T-cell (primary cell): ENCODE data around the gene CEP68. TPM values are rescaled to one million over a fixed set of nuclear protein-coding genes. Genes with fewer than 3 reads are reported as not detected.
A peak's percentile ranks its signal among the peaks of the same experiment; 100 is the strongest.
"Not testable (repeated sequence)": the region's sequence is repeated elsewhere in the genome, so short reads cannot be mapped to it uniquely, and the experiment has no call there.

Source experiments
- ATAC-seq, 4 experiments: fragments of 200-7000 bp in 3 of 4; fragments of 150-1000 bp in 1 of 4; cut with Tn5 transposase; replicated peaks in 1 of 4; 1 replicate in 3 of 4; 2 replicates in 1 of 4; pipeline ENCODE4 v1.10.0; 2021; ENCODE audit warnings: moderate library complexity in 3 of 4, mild to moderate bottlenecking in 2 of 4, moderate number of reproducible peaks in 1 of 4
- CTCF ChIA-PET, 2 donors: fragments of 300-600 bp; sonication (Branson Sonifier 250); formaldehyde crosslinking; loops; one replicate each; lab custom pipeline; 2022; ENCODE audit warnings: antibody characterized with exemption in 2 of 2; lab: Charles Lee
- POLR2A ChIA-PET, 2 donors: fragments of 300-600 bp; sonication (Branson Sonifier 250); formaldehyde crosslinking; loops; one replicate each; lab custom pipeline; 2022; ENCODE audit warnings: antibody characterized with exemption in 2 of 2; lab: Charles Lee
- DNase-seq, 35 experiments: peaks; one replicate each; pipeline versions ENCODE4 v3.0.0 to v3.0.0-alpha.2; 2013 to 2023
- H3K27ac ChIP-seq: one replicate; pipeline ENCODE4 v1.5.1; 2013; ENCODE audit warnings: low read length
- H3K27me3 ChIP-seq, 2 experiments: replicated peaks in 1 of 2; 1 replicate in 1 of 2; 2 replicates in 1 of 2; pipeline versions ENCODE4 v1.6.1 to v1.7.0; 2013; ENCODE audit warnings: low read length in 1 of 2, mixed read lengths in 1 of 2; ENCODE audit not compliant: control insufficient read depth in 2 of 2, insufficient read depth in 2 of 2; ENCODE audit errors: extremely low read depth in 1 of 2
- H3K36me3 ChIP-seq, 2 donors: 1 replicate in 1 of 2; 2 replicates in 1 of 2; pipeline versions ENCODE4 v1.6.1 to v1.7.0; 2013; ENCODE audit warnings: low read length in 1 of 2; ENCODE audit not compliant: control insufficient read depth in 2 of 2, insufficient read depth in 1 of 2; ENCODE audit errors: extremely low read depth in 1 of 2
- H3K4me1 ChIP-seq, 2 experiments: 1 replicate in 1 of 2; 2 replicates in 1 of 2; pipeline versions ENCODE4 v1.6.1 to v1.7.0; 2013; ENCODE audit warnings: low read length in 2 of 2, mixed read lengths in 1 of 2; ENCODE audit not compliant: insufficient read depth in 2 of 2, control insufficient read depth in 1 of 2; ENCODE audit errors: extremely low read depth in 1 of 2
- H3K4me3 ChIP-seq, 2 donors: 1 replicate in 1 of 2; 2 replicates in 1 of 2; pipeline versions ENCODE4 v1.5.1 to v1.7.0; 2013; ENCODE audit warnings: mild to moderate bottlenecking in 2 of 2, low read length in 1 of 2, moderate library complexity in 1 of 2; ENCODE audit not compliant: control insufficient read depth in 1 of 2; ENCODE audit errors: extremely low read depth in 1 of 2
- H3K9me3 ChIP-seq: 2 replicates; pipeline ENCODE4 v1.7.0; 2013
- H3K27ac Mint-ChIP-seq, 2 donors: one replicate each; pipeline ENCODE4 v1.8.0; 2020 to 2021; ENCODE audit warnings: mild to moderate bottlenecking in 2 of 2, mixed read lengths in 2 of 2
- H3K27me3 Mint-ChIP-seq, 2 donors: one replicate each; pipeline ENCODE4 v1.8.0; 2021 to 2022; ENCODE audit warnings: mixed read lengths in 2 of 2
- H3K36me3 Mint-ChIP-seq: one replicate; pipeline ENCODE4 v1.8.0; 2021; ENCODE audit warnings: mixed read lengths
- H3K4me1 Mint-ChIP-seq, 3 donors: one replicate each; pipeline ENCODE4 v1.8.0; 2020 to 2022; ENCODE audit warnings: mixed read lengths in 3 of 3, mild to moderate bottlenecking in 1 of 3
- H3K4me3 Mint-ChIP-seq, 3 donors: one replicate each; pipeline ENCODE4 v1.8.0; 2020 to 2022; ENCODE audit warnings: mild to moderate bottlenecking in 3 of 3, mixed read lengths in 3 of 3, moderate library complexity in 3 of 3
- H3K9me3 Mint-ChIP-seq, 3 donors: one replicate each; pipeline ENCODE4 v1.8.0; 2020 to 2022; ENCODE audit warnings: mixed read lengths in 3 of 3
- WGBS: methylation state at CpG from one replicate; pipeline ENCODE4 v1.1.5; 2013; ENCODE audit warnings: missing lambda C conversion rate; ENCODE audit not compliant: insufficient coverage; 5-methylcytosine and 5-hydroxymethylcytosine counted together
- total RNA-seq, 35 experiments: library from RNA in 6 of 35; stranded (reverse) in 6 of 35; fragments of 120-200 nt in 1 of 35; gene quantifications; one replicate each; pipeline versions ENCODE4 v1.2.1 to v1.2.4 and lab custom pipeline; 2013 to 2026

CEP68 gene
- total RNA-seq, 5 donors from 2014 or later (not counting 1 experiment from before 2014, with no cell fraction given) = 24.1 to 41.4 (median 37.4) TPM

DNA sequence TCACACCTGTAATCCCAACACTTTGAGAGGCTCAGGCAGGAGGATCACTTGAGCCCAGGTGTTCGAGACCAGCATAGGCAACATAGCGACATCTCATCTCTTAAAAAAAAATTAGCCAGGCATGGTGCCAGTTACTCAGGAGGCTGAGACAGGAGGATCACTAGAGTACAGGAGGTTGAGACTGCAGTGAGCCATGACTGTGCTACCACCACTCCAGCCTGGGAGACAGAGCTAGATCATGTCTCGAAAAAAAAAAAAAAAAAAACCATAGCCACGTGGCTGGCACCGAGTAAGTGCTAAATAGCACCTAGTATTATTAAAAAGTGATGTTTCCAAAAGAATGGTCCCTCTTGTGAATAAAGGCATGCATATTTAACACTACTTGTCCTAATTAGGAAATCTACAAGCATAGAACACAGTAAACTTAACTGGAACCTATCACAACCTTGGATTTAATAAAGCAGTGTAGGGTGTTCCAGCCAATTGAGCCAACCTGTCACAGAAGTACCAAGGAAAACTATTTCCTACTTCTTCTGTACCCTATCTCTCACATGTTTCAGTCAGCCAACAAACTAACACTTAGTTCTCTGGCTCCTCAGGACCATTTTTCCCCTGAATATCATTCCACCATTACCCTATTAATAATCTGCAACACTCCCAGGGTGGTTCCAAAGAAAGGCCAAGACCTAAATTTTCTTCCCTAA is 64.9 kb downstream of the CEP68 start:
- peaks cover 2 to 4% of the 10 kb centered on the region in 2 donors for H3K36me3 ChIP-seq
- H3K4me1 Mint-ChIP-seq = peaks cover 79 to 80% (median 79%) of the 10 kb centered on the region in 3 donors
- CTCF ChIA-PET = interaction anchor here (0.6 to 0.7 kb wide), 7 partner anchors 21 to 804 kb away, joined by 3 to 8 read pairs (median 5); no protein-coding TSS in a partner anchor
- peak in 1 of 4 experiments; percentile 19 for ATAC-seq
- peak overlapping the region in 1 of 3 donors; percentile 41 for H3K4me3 Mint-ChIP-seq
- H3K36me3 Mint-ChIP-seq = peaks cover 14% of the 10 kb centered on the region
- H3K4me1 ChIP-seq = peaks cover 7 to 60% of the 10 kb centered on the region in 2 experiments
- H3K27me3 Mint-ChIP-seq = no peaks in the 10 kb centered on the region
- WGBS = 100% methylated on average over 1 of the region's 5 CpGs
- no peak overlapping the region for H3K27ac ChIP-seq
- POLR2A ChIA-PET = interaction anchor here (0.6 kb wide), 5 partner anchors 8 to 1467 kb away, joined by 4 to 7 read pairs (median 5); partner anchors contain the start of gene RAB1A (in 1 of the 2)
- H3K27me3 ChIP-seq = no peaks in the 10 kb centered on the region
- no peak overlapping the region for H3K4me3 ChIP-seq
- H3K9me3 Mint-ChIP-seq = no peaks in the 10 kb centered on the region
- DNase-seq = no peak
- peak overlapping the region in 1 of 2 donors; percentile 3 for H3K27ac Mint-ChIP-seq
- H3K9me3 ChIP-seq = no peaks in the 10 kb centered on the region

DNA sequence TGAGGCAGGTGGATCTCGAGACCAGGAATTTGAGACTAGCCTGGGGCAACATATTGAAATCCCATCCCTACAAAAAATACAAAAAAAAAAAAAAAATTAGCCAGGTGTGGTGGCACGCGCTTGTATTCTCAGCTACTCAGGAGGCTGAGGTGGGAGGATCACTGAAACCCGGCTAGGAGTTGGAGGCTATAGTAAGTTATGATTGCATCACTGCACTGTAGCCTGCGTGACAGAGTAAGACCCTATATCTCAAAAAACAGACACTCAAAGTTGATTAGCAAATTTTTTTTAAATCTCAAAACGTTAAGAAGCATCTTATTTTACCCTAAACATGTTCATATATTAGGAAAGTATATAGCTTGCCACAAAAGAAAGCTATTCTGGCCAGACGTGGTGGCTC is 66.1 kb downstream of the CEP68 start:
- H3K36me3 Mint-ChIP-seq = peaks cover 13% of the 10 kb centered on the region
- no peak overlapping the region for H3K27ac Mint-ChIP-seq
- H3K4me3 Mint-ChIP-seq = peak overlapping the region in 1 of 3 donors; percentile 39
- H3K9me3 ChIP-seq = no peaks in the 10 kb centered on the region
- H3K4me1 ChIP-seq = peaks cover 15 to 57% of the 10 kb centered on the region in 2 experiments
- no peaks in the 10 kb centered on the region for H3K27me3 ChIP-seq
- WGBS = 40% methylated on average over 1 of the region's 7 CpGs
- ATAC-seq (peak in 1 of 4 experiments; percentile 21), DNase-seq (no peak)
- ChIA-PET CTCF (interaction anchor here (0.6 to 0.9 kb wide), 7 partner anchors 17 to 1530 kb away, joined by 3 to 7 read pairs (median 5); no protein-coding TSS in a partner anchor), POLR2A (interaction anchor here (0.5 to 0.6 kb wide), 4 partner anchors 10 to 795 kb away, joined by 3 to 4 read pairs (median 3); no protein-coding TSS in a partner anchor)
- H3K36me3 ChIP-seq = peaks cover 2 to 4% of the 10 kb centered on the region in 2 donors
- no peak overlapping the region for H3K27ac ChIP-seq
- H3K27me3 Mint-ChIP-seq = no peaks in the 10 kb centered on the region
- H3K4me1 Mint-ChIP-seq = peaks cover 76 to 81% (median 80%) of the 10 kb centered on the region in 3 donors
- no peaks in the 10 kb centered on the region for H3K9me3 Mint-ChIP-seq
- H3K4me3 ChIP-seq = no peak overlapping the region

DNA sequence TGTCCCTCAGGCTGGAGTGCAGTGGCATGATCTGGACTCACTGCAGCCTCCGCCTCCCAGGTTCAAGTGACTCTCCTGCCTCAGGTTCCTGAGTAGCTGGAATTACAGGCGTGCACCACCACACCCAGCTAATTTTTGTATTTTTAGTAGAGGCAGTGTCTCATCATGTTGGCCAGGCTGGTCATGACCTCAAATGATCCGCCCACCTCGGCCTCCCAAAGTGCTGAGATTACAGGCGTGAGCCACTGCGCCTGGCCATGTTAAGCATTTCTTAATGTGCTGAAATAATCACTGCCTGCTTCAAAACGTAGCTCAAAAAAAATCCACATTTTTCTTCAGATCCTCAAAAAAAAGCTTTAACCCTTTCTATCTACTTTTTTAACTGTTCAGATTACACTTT is 69.2 kb downstream of the CEP68 start:
- H3K27ac Mint-ChIP-seq, H3K9me3 ChIP-seq, H3K36me3 ChIP-seq, H3K27me3 ChIP-seq, ATAC-seq, H3K9me3 Mint-ChIP-seq, H3K4me3 ChIP-seq, H3K27ac ChIP-seq, H3K27me3 Mint-ChIP-seq, DNase-seq: not testable (repeated sequence)
- WGBS = 88% methylated on average over 5 of the region's 7 CpGs
- ChIA-PET POLR2A (interaction anchor here (0.5 to 0.7 kb wide), 7 partner anchors 8 to 290 kb away, joined by 3 to 18 read pairs (median 7); no protein-coding TSS in a partner anchor), CTCF (interaction anchor here (0.6 to 1.0 kb wide), 4 partner anchors 46 to 555 kb away, joined by 5 to 8 read pairs (median 6); partner anchors contain the start of gene ACTR2 (in 1 of the 2))
- Mint-ChIP-seq H3K4me1 (peaks cover 68 to 77% (median 72%) of the 10 kb centered on the region in 3 donors), H3K4me3 (peak overlapping the region in 2 of 3 donors; percentile 2 to 95), H3K36me3 (peaks cover 10% of the 10 kb centered on the region)
- peaks cover 30 to 50% of the 10 kb centered on the region in 2 experiments for H3K4me1 ChIP-seq

DNA sequence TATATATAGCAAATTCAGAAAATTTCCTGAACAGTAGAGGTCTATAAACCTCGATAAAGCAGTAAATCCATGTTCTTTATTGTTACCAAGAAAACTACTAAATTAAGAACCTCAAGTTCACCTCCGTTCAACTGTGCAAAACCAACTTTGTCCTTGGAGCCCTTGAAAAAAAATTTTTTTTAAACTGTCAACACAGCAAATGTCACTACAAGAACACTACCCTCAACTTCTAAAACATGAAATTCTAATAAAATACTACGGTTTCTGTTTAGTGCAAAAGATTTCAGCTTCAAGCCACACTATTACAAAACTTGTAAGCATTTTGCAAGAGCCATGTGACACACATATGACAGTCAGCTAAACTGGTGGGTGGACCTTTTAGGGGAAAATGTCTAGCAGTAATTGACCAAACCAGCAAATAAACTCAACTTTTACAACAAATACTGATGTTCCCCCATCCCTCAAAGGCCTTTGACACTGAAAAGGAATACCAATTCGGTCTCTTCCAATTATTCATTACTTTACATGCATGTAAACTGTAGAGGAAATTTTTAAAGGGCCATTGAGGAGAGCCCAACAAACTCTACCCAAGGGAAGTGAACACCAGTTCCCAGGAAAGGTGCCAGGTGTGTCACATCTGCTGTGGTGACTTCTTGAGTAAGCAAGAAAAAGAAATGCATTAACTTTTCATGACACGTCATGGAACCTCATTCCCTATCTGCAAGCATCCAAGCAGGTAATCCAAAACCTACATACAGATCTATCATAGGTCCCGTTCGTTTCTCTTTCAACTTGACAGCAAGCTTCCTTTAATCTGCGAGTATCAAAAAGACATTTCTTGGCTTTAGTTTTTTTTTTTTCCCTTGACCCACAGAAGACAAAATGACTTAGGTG is 72.3 kb downstream of the CEP68 start:
- Histone ChIP-seq H3K36me3 (no peaks in the 10 kb centered on the region), H3K27ac (no peak overlapping the region), H3K4me1 (peaks cover 28 to 38% of the 10 kb centered on the region in 2 experiments), H3K9me3 (no peaks in the 10 kb centered on the region), H3K4me3 (peak overlapping the region; percentile 92 to 96), H3K27me3 (no peaks in the 10 kb centered on the region)
- DNase-seq = peak in 1 of 35 experiments; percentile 20
- Mint-ChIP-seq H3K27ac (peak overlapping the region; percentile 99 to 100), H3K9me3 (no peaks in the 10 kb centered on the region), H3K4me1 (peaks cover 49 to 59% (median 51%) of the 10 kb centered on the region in 3 donors), H3K27me3 (no peaks in the 10 kb centered on the region), H3K36me3 (peaks cover 3% of the 10 kb centered on the region), H3K4me3 (peak overlapping the region; percentile 95 to 100 (median 100))
- ATAC-seq = no peak
- ChIA-PET CTCF (interaction anchor here (0.5 to 3.2 kb wide), 11 partner anchors 9 to 1538 kb away, joined by 3 to 34 read pairs (median 5); partner anchors contain the start of gene CEP68 (in 1 of the 2)), POLR2A (interaction anchor here (0.5 to 2.0 kb wide), 19 partner anchors 8 to 1110 kb away, joined by 3 to 9 read pairs (median 5); partner anchors contain the start of genes ACTR2 (in 1 of the 2) and SERTAD2 (in 1 of the 2))
- 12% methylated on average over 6 of the region's 8 CpGs for WGBS

DNA sequence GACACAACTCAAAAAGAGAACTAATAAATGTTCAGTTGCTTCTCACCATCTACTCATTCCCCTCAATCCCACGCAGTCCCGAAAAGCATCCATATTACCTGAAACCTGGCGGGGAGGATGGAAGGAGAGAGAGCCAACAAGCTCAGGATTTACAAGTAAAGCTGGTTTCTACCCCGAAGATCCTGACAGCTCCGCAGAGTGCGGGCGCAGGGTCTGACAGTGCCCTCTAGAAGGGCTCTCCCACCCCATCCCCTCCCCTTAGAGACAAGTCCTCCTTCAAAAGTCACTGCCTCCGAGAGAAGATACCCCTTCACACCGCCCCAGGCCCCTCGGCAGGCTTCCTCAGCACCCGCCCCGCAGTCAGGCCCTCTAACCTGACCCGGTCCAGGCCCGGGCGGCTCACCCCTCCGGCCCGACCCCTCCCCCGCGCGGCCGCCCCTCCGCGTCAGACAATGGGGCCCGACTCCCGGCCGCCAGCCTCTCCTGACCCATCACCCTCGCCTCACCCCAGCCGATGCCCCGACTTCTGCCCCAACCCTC is 73.1 kb downstream of the CEP68 start:
- Mint-ChIP-seq H3K27ac (peak overlapping the region; percentile 99 to 100), H3K36me3 (peaks cover 3% of the 10 kb centered on the region), H3K9me3 (no peaks in the 10 kb centered on the region), H3K27me3 (no peaks in the 10 kb centered on the region), H3K4me3 (peak overlapping the region; percentile 95 to 100 (median 100)), H3K4me1 (peaks cover 45 to 55% (median 50%) of the 10 kb centered on the region in 3 donors)
- Histone ChIP-seq H3K9me3 (no peaks in the 10 kb centered on the region), H3K4me3 (peak overlapping the region; percentile 92 to 96), H3K36me3 (no peaks in the 10 kb centered on the region), H3K27me3 (no peaks in the 10 kb centered on the region), H3K4me1 (peaks cover 25 to 32% of the 10 kb centered on the region in 2 experiments), H3K27ac (peak overlapping the region; percentile 90)
- CTCF ChIA-PET = interaction anchor here (0.5 to 3.2 kb wide), 19 partner anchors 10 to 1664 kb away, joined by 3 to 34 read pairs (median 4); partner anchors contain the start of genes ACTR2 (in 1 of the 2) and CEP68 (in 1 of the 2)
- 0% methylated on average over 27 of the region's 29 CpGs for whole genome bisulfite sequencing
- POLR2A ChIA-PET = interaction anchor here (0.5 to 2.0 kb wide), 21 partner anchors 9 to 1541 kb away, joined by 3 to 26 read pairs (median 5); partner anchors contain the start of genes ACTR2 (in 2 of the 2), CEP68 (in 1 of the 2), MDH1 (in 1 of the 2) and SERTAD2 (in 1 of the 2)
- DNase-seq (peak in 23 of 35 experiments; percentile 1 to 41 (median 12)), ATAC-seq (peak in 1 of 4 experiments; percentile 3)
